H9 (cell line): Measurements from ENCODE around the gene DIAPH2. TPM values are rescaled to one million over a fixed set of nuclear protein-coding genes. Genes with fewer than 3 reads are reported as not detected.

Experiments used
- DNase-seq: peaks from one replicate; pipeline ENCODE4 v3.0.0-alpha.2; 2017
- H2AFZ ChIP-seq: one replicate; pipeline ENCODE4 v1.6.1; 2013; ENCODE audit warnings: mild to moderate bottlenecking, low read length, control low read depth, moderate library complexity
- H2AK5ac ChIP-seq: 2 replicates; pipeline ENCODE4 v1.6.1; 2013; ENCODE audit warnings: low read length, control low read depth, mixed read lengths; ENCODE audit not compliant: insufficient read length
- H2BK120ac ChIP-seq: one replicate; pipeline ENCODE4 v1.6.1; 2013; ENCODE audit warnings: low read depth, mild to moderate bottlenecking, low read length, control low read depth, inconsistent platforms; ENCODE audit not compliant: poor library complexity, severe bottlenecking
- H2BK12ac ChIP-seq: 2 replicates; pipeline ENCODE4 v1.6.1; 2013; ENCODE audit warnings: low read length, control low read depth, mixed read lengths, low read depth; ENCODE audit not compliant: insufficient read length
- H2BK15ac ChIP-seq: 2 replicates; pipeline ENCODE4 v1.6.1; 2013; ENCODE audit warnings: low read depth, low read length, control low read depth
- H2BK20ac ChIP-seq: one replicate; pipeline ENCODE4 v1.6.1; 2013; ENCODE audit warnings: low read depth, mild to moderate bottlenecking, low read length, control low read depth, inconsistent platforms; ENCODE audit not compliant: poor library complexity, severe bottlenecking
- H2BK5ac ChIP-seq: 2 replicates; pipeline ENCODE4 v1.6.1; 2013; ENCODE audit warnings: low read length, control low read depth, mixed read lengths; ENCODE audit not compliant: insufficient read length
- H3K14ac ChIP-seq: 2 replicates; pipeline ENCODE4 v1.6.1; 2013; ENCODE audit warnings: low read length, control low read depth; ENCODE audit not compliant: insufficient read depth
- H3K18ac ChIP-seq: 2 replicates; pipeline ENCODE4 v1.6.1; 2013; ENCODE audit warnings: low read depth, mild to moderate bottlenecking, mixed read lengths, low read length, control low read depth; ENCODE audit not compliant: insufficient read length
- H3K23ac ChIP-seq: 2 replicates; pipeline ENCODE4 v1.6.1; 2013; ENCODE audit warnings: low read length, control low read depth, mixed read lengths, low read depth; ENCODE audit not compliant: insufficient read length
- H3K23me2 ChIP-seq: 2 replicates; pipeline ENCODE4 v1.6.1; 2013; ENCODE audit warnings: low read depth, mild to moderate bottlenecking, mixed read lengths, low read length, control low read depth; ENCODE audit not compliant: insufficient read length, poor library complexity, severe bottlenecking
- H3K27ac ChIP-seq: 2 replicates; pipeline ENCODE4 v1.5.1; 2013; ENCODE audit warnings: low read length, control low read depth, mixed read lengths, low read depth; ENCODE audit not compliant: insufficient read length
- H3K27me3 ChIP-seq: 2 replicates; pipeline ENCODE4 v1.6.1; 2013; ENCODE audit warnings: low read length, control low read depth, inconsistent platforms; ENCODE audit not compliant: insufficient read depth
- H3K4ac ChIP-seq: 2 replicates; pipeline ENCODE4 v1.6.1; 2013; ENCODE audit warnings: low read depth, mild to moderate bottlenecking, control low read depth, inconsistent platforms, low read length, moderate library complexity
- H3K4me1 ChIP-seq: 2 replicates; pipeline ENCODE4 v1.6.1; 2013; ENCODE audit warnings: low read length, control low read depth, inconsistent platforms; ENCODE audit not compliant: insufficient read depth
- H3K4me2 ChIP-seq: 2 replicates; pipeline ENCODE4 v1.6.1; 2013; ENCODE audit warnings: low read length, control low read depth, mixed read lengths; ENCODE audit not compliant: insufficient read length, insufficient read depth
- H3K56ac ChIP-seq: 2 replicates; pipeline ENCODE4 v1.6.1; 2013; ENCODE audit warnings: low read depth, mild to moderate bottlenecking, mixed read lengths, low read length, control low read depth; ENCODE audit not compliant: insufficient read length
- H3K79me1 ChIP-seq: 2 replicates; pipeline ENCODE4 v1.6.1; 2013; ENCODE audit warnings: low read depth, mild to moderate bottlenecking, moderate library complexity, low read length, control low read depth, inconsistent platforms; ENCODE audit not compliant: insufficient read depth, poor library complexity, severe bottlenecking
- H3K79me2 ChIP-seq: 2 replicates; pipeline ENCODE4 v1.6.1; 2013; ENCODE audit warnings: low read length, control low read depth, inconsistent platforms; ENCODE audit not compliant: insufficient read depth
- H3K9ac ChIP-seq: 2 replicates; pipeline ENCODE4 v1.6.1; 2013; ENCODE audit warnings: low read length, control low read depth, mixed read lengths; ENCODE audit not compliant: insufficient read length; ENCODE audit errors: extremely low read depth
- H3K9me3 ChIP-seq: one replicate; pipeline ENCODE4 v1.6.1; 2013; ENCODE audit warnings: low read depth, low read length, inconsistent platforms; ENCODE audit not compliant: control insufficient read depth
- H3T11ph ChIP-seq: one replicate; pipeline ENCODE4 v1.6.1; 2013; ENCODE audit warnings: mild to moderate bottlenecking, low read length, control low read depth, inconsistent platforms
- H4K20me1 ChIP-seq: one replicate; pipeline ENCODE4 v1.6.1; 2013; ENCODE audit not compliant: control insufficient read depth, insufficient read length, insufficient read depth
- H4K5ac ChIP-seq: 2 replicates; pipeline ENCODE4 v1.6.1; 2013; ENCODE audit warnings: low read depth, mild to moderate bottlenecking, mixed read lengths, low read length, control low read depth; ENCODE audit not compliant: insufficient read length
- H4K8ac ChIP-seq: replicated peaks from 2 replicates; pipeline ENCODE4 v1.6.1; 2013; ENCODE audit warnings: low read length, control low read depth, mixed read lengths, low read depth; ENCODE audit not compliant: insufficient read length
- H4K91ac ChIP-seq: 2 replicates; pipeline ENCODE4 v1.6.1; 2013; ENCODE audit warnings: low read depth, mild to moderate bottlenecking, moderate library complexity, mixed read lengths, low read length, control low read depth; ENCODE audit not compliant: insufficient read length
- H3K27ac Mint-ChIP-seq, 3 experiments: 2 replicates in 2 of 3; 3 replicates in 1 of 3; pipeline ENCODE4 v1.8.0; 2020 to 2021; ENCODE audit warnings: mixed read lengths in 3 of 3, mild to moderate bottlenecking in 1 of 3, moderate library complexity in 1 of 3
- H3K27me3 Mint-ChIP-seq: 2 replicates; pipeline ENCODE4 v1.8.0; 2021; ENCODE audit warnings: low read depth, mild to moderate bottlenecking, moderate library complexity, mixed read lengths
- H3K36me3 Mint-ChIP-seq, 3 experiments: 2 replicates in 2 of 3; 3 replicates in 1 of 3; pipeline ENCODE4 v1.8.0; 2020 to 2021; ENCODE audit warnings: low read depth in 3 of 3, mixed read lengths in 3 of 3; ENCODE audit not compliant: insufficient read depth in 1 of 3
- H3K4me1 Mint-ChIP-seq, 2 experiments: 2 replicates each; pipeline ENCODE4 v1.8.0; 2020; ENCODE audit warnings: mixed read lengths in 2 of 2
- H3K4me3 Mint-ChIP-seq, 2 experiments: 2 replicates in 1 of 2; 3 replicates in 1 of 2; pipeline ENCODE4 v1.8.0; 2020 to 2021; ENCODE audit warnings: mild to moderate bottlenecking in 2 of 2, mixed read lengths in 2 of 2, moderate library complexity in 1 of 2
- H3K9me3 Mint-ChIP-seq, 2 experiments: 2 replicates in 1 of 2; 3 replicates in 1 of 2; pipeline ENCODE4 v1.8.0; 2020; ENCODE audit warnings: mild to moderate bottlenecking in 2 of 2, mixed read lengths in 2 of 2, moderate library complexity in 1 of 2
- WGBS: extraction: QIAGEN DNeasy Blood & Tissue Kit; methylation state at CpG from one replicate; pipeline ENCODE4 v1.1.7; 2013; ENCODE audit warnings: missing lambda C conversion rate, low lambda C conversion rate, mixed read lengths; ENCODE audit not compliant: insufficient read length; ENCODE audit errors: extremely low coverage; 5-methylcytosine and 5-hydroxymethylcytosine counted together
- total RNA-seq: library from RNA; stranded (reverse); gene quantifications from 2 replicates; pipeline ENCODE4 v1.2.1, GENCODE V29; 2021
- TF ChIP-seq, protein P1 (sequence below): fragments of 200-600 bp; sonication (generic); conservative IDR thresholded peaks from 3 replicates; pipeline ENCODE4 v1.8.0; 2021; ENCODE audit warnings: antibody characterized with exemption, mild to moderate bottlenecking

Gene DIAPH2
- total RNA-seq, 1 experiment from 2014 or later = 45.4 TPM

DNA sequence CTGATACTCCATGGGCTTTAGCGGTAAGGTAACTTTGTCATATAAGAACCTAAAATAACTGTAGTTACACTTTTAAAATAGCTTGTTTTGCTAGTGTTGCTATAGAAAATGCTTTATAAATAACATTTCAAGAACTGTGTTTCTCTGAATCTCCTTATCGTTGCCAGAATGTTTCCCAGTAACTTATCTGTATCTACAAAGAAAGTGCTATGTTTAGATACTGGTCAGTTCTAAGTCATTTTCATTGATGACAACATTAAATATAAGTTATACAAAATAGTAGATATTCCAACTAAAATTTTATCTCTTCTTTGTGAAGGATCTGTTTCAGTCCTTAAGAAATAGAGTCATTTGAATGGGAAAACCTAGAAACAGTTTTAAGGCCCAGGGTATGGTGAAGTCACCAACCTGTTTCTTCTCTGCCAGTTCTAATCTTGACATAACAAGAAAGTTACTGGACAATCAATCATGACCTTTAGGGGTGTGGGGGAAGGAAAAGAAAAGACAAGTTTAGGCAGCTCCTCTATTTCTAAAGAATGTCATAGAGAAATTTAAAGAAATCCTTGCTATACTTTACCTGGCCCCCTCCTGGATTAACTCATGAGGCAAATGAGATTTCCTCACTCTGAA, 625.0 kb downstream of the DIAPH2 start:
- Histone ChIP-seq H3K27me3 (no peaks in the 10 kb centered on the region), H3K18ac (no peak overlapping the region), H3K4me2 (peak overlapping the region; percentile 94), H3T11ph (peak overlapping the region; percentile 53), H3K4ac (no peak overlapping the region), H2BK120ac (no peak overlapping the region), H4K20me1 (no peaks in the 10 kb centered on the region), H2AK5ac (no peak overlapping the region), H3K79me2 (peaks cover 26% of the 10 kb centered on the region; the same call in 1 of the 2 replicates), H3K27ac (peak overlapping the region; percentile 90), H3K9me3 (no peaks in the 10 kb centered on the region), H4K8ac (no peak overlapping the region), H3K79me1 (peaks cover 2% of the 10 kb centered on the region), H2BK5ac (no peak overlapping the region), H3K23ac (no peak overlapping the region), H2AFZ (no peak overlapping the region), H2BK15ac (no peak overlapping the region), H3K4me1 (no peaks in the 10 kb centered on the region; the same call in 1 of the 2 replicates), H4K5ac (no peak overlapping the region), H3K9ac (no peak overlapping the region), H3K14ac (no peak overlapping the region), H2BK20ac (no peak overlapping the region), H2BK12ac (no peak overlapping the region), H3K56ac (no peak overlapping the region), H4K91ac (no peak overlapping the region), H3K23me2 (no peaks in the 10 kb centered on the region)
- DNase-seq = no peak
- H3K4me3 Mint-ChIP-seq = peak overlapping the region in 1 of 2 experiments; percentile 79; a peak in 2 of 5 replicates
- TF ChIP-seq, protein P1, sequence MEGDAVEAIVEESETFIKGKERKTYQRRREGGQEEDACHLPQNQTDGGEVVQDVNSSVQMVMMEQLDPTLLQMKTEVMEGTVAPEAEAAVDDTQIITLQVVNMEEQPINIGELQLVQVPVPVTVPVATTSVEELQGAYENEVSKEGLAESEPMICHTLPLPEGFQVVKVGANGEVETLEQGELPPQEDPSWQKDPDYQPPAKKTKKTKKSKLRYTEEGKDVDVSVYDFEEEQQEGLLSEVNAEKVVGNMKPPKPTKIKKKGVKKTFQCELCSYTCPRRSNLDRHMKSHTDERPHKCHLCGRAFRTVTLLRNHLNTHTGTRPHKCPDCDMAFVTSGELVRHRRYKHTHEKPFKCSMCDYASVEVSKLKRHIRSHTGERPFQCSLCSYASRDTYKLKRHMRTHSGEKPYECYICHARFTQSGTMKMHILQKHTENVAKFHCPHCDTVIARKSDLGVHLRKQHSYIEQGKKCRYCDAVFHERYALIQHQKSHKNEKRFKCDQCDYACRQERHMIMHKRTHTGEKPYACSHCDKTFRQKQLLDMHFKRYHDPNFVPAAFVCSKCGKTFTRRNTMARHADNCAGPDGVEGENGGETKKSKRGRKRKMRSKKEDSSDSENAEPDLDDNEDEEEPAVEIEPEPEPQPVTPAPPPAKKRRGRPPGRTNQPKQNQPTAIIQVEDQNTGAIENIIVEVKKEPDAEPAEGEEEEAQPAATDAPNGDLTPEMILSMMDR = no peak
- H3K27me3 Mint-ChIP-seq = no peaks in the 10 kb centered on the region
- 0 out of 5 replicates have a peak, but pooled peaks cover 0 to 4% of the 10 kb centered on the region in 2 experiments for H3K9me3 Mint-ChIP-seq
- peaks cover 6 to 31% (median 18%) of the 10 kb centered on the region in 3 experiments; a peak in 6 of 7 replicates for H3K36me3 Mint-ChIP-seq
- H3K4me1 Mint-ChIP-seq = peaks cover 39 to 42% of the 10 kb centered on the region in 2 experiments
- H3K27ac Mint-ChIP-seq = peak overlapping the region; percentile 93 to 100 (median 98); a peak in 6 of 7 replicates
- no CpG with 5 or more reads among the region's 2 CpGs for whole genome bisulfite sequencing
